ENCODE measurements around the gene TNFAIP8.

TNFAIP8 gene

GRCh38 chr5:119329666-119330065, 26.2 kb upstream of the TNFAIP8 start:
- DNase-seq, result no peak

- peak; percentile 69 for DNase-seq
Measured at GRCh38 chr5:119330367-119331183, 25.2 kb upstream of the TNFAIP8 start.

- DNase-seq, result no peak
Measured at GRCh38 chr5:119331566-119332095, 24.2 kb upstream of the TNFAIP8 start.

GRCh38 chr5:119332208-119332607, 23.6 kb upstream of the TNFAIP8 start:
- no peak for DNase-seq

- DNase-seq, result no peak
Measured at GRCh38 chr5:119332978-119333401, 22.8 kb upstream of the TNFAIP8 start.

GRCh38 chr5:119333421-119333851, 22.4 kb upstream of the TNFAIP8 start:
- DNase-seq, result no peak

- no peak for DNase-seq
Measured at GRCh38 chr5:119335261-119335677, 20.6 kb upstream of the TNFAIP8 start.

GRCh38 chr5:119336262-119336661, 19.6 kb upstream of the TNFAIP8 start:
- DNase-seq, result no peak

- DNase-seq, result no peak
Measured at GRCh38 chr5:119336845-119337580, 18.8 kb upstream of the TNFAIP8 start.

GRCh38 chr5:119338326-119338946, 17.4 kb upstream of the TNFAIP8 start:
- DNase-seq, result peak; percentile 38

- no peak for DNase-seq
Measured at GRCh38 chr5:119339344-119339743, 16.5 kb upstream of the TNFAIP8 start.

GRCh38 chr5:119339965-119340364, 15.9 kb upstream of the TNFAIP8 start:
- peak; percentile 38 for DNase-seq

GRCh38 chr5:119340597-119341218, 15.1 kb upstream of the TNFAIP8 start:
- DNase-seq, result peak; percentile 74

GRCh38 chr5:119341452-119342349, 14.1 kb upstream of the TNFAIP8 start:
- peak; percentile 43 for DNase-seq

- no peak for DNase-seq
Measured at GRCh38 chr5:119342406-119342805, 13.4 kb upstream of the TNFAIP8 start.

- no peak for DNase-seq
Measured at GRCh38 chr5:119343052-119343451, 12.8 kb upstream of the TNFAIP8 start.

GRCh38 chr5:119343766-119344165, 12.1 kb upstream of the TNFAIP8 start:
- peak; percentile 62 for DNase-seq

- DNase-seq, result no peak
Measured at GRCh38 chr5:119344231-119344630, 11.6 kb upstream of the TNFAIP8 start.

- no peak for DNase-seq
Measured at GRCh38 chr5:119345861-119346260, 10.0 kb upstream of the TNFAIP8 start.

- no peak for DNase-seq
Measured at GRCh38 chr5:119346394-119346793, 9.4 kb upstream of the TNFAIP8 start.

- no peak for DNase-seq
Measured at GRCh38 chr5:119347574-119347973, 8.2 kb upstream of the TNFAIP8 start.

GRCh38 chr5:119347991-119348390, 7.8 kb upstream of the TNFAIP8 start:
- DNase-seq, result no peak
